ENCODE results near the gene UBE2E3. TPM values are rescaled to one million over a fixed set of nuclear protein-coding genes. Genes with fewer than 3 reads are reported as not detected.
A peak's percentile ranks its signal among the peaks of the same experiment; 100 is the strongest.
"Not testable (repeated sequence)": the region's sequence is repeated elsewhere in the genome, so short reads cannot be mapped to it uniquely, and the experiment has no call there.

The UBE2E3 gene
- total RNA-seq, 1 donor from 2014 or later: 74.2 TPM

DNA sequence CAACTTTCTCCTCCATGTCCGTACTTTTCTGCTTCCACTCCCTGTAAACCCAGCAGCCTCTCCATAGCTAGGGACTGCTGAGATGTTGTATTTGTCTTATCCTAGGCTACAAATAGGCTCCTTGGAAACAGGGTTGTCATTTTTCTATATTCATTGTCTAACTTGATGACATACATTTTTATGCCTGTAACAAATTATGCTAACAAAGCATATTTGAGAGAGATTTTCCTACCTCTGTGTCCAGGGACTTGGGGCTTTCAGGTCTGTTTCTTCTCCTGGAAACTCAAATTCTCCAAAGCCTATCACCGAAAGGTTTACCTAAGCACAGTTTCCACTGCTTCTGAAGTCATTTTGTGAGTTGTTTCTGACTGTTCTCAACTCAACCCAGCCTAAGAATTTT lies 102.7 kb downstream of the UBE2E3 start:
- TF ChIP-seq, protein P1, sequence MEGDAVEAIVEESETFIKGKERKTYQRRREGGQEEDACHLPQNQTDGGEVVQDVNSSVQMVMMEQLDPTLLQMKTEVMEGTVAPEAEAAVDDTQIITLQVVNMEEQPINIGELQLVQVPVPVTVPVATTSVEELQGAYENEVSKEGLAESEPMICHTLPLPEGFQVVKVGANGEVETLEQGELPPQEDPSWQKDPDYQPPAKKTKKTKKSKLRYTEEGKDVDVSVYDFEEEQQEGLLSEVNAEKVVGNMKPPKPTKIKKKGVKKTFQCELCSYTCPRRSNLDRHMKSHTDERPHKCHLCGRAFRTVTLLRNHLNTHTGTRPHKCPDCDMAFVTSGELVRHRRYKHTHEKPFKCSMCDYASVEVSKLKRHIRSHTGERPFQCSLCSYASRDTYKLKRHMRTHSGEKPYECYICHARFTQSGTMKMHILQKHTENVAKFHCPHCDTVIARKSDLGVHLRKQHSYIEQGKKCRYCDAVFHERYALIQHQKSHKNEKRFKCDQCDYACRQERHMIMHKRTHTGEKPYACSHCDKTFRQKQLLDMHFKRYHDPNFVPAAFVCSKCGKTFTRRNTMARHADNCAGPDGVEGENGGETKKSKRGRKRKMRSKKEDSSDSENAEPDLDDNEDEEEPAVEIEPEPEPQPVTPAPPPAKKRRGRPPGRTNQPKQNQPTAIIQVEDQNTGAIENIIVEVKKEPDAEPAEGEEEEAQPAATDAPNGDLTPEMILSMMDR (IDR thresholded peaks at IDR 0.05): no peak
- DNase-seq (ENCODE audit: low spot score): no peak
- Mint-ChIP-seq H3K9me3 (ENCODE audit: low read depth) (no peaks in the 10 kb centered on the region), H3K27me3 (ENCODE audit: low read depth) (no peaks in the 10 kb centered on the region), H3K27ac (ENCODE audit: unreplicated experiment) (no peak overlapping the region), H3K4me1 (ENCODE audit: low read depth) (no peaks in the 10 kb centered on the region), H3K36me3 (ENCODE audit: low read depth) (peaks cover 1% of the 10 kb centered on the region), H3K4me3 (ENCODE audit: unreplicated experiment) (no peak overlapping the region)

DNA sequence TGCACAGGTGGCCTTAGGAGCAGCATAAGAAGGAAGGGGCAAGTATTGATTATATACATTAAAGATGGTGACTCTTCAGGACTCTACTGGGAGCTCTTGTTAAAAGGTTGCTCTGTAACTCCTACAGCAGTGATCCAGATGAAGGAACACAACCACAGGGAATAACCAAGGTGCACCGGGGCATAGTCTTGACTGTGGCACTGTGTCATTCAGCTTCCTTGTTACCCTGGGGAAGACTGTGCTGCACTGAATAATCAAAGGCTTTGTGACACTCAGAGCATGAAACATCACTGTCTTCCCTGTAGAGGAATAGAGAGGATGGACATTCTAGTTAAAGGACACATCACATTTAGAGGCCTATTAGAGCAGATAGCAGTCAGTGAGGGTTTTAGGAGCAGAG lies 105.3 kb downstream of the UBE2E3 start:
- H3K4me1 Mint-ChIP-seq (ENCODE audit: low read depth): no peaks in the 10 kb centered on the region
- TF ChIP-seq, protein P1 (IDR thresholded peaks at IDR 0.05): no peak
- DNase-seq (ENCODE audit: low spot score): no peak

DNA sequence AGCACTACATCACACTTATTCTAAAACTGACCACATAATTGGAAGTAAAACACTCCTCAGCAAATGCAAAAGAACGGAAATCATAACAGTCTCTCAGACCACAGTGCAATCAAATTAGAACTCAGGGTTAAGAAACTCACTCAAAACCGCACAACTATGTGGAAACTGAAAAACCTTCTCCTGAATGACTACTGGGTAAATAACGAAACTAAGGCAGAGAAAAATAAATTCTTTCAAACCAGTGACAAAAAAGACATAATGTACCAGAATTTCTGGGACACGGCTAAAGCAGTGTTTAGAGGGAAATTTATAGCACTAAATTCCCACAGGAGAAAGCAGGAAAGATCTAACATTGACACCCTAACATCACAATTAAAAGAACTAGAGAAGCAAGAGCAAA lies 111.5 kb downstream of the UBE2E3 start:
- not testable (repeated sequence) for H3K27ac Mint-ChIP-seq (ENCODE audit: unreplicated experiment); DNase-seq (ENCODE audit: low spot score); H3K27me3 Mint-ChIP-seq (ENCODE audit: low read depth); H3K4me3 Mint-ChIP-seq (ENCODE audit: unreplicated experiment); H3K4me1 Mint-ChIP-seq (ENCODE audit: low read depth)
- H3K36me3 Mint-ChIP-seq (ENCODE audit: low read depth): peaks cover 37% of the 10 kb centered on the region
- H3K9me3 Mint-ChIP-seq (ENCODE audit: low read depth): peaks cover 47% of the 10 kb centered on the region

More for the DNA sequence above, 105.3 kb downstream of the UBE2E3 start:
- Mint-ChIP-seq H3K4me3 (ENCODE audit: unreplicated experiment) (no peak overlapping the region), H3K9me3 (ENCODE audit: low read depth) (peaks cover 13% of the 10 kb centered on the region), H3K36me3 (ENCODE audit: low read depth) (peaks cover 12% of the 10 kb centered on the region), H3K27me3 (ENCODE audit: low read depth) (no peaks in the 10 kb centered on the region), H3K27ac (ENCODE audit: unreplicated experiment) (no peak overlapping the region)

DNA sequence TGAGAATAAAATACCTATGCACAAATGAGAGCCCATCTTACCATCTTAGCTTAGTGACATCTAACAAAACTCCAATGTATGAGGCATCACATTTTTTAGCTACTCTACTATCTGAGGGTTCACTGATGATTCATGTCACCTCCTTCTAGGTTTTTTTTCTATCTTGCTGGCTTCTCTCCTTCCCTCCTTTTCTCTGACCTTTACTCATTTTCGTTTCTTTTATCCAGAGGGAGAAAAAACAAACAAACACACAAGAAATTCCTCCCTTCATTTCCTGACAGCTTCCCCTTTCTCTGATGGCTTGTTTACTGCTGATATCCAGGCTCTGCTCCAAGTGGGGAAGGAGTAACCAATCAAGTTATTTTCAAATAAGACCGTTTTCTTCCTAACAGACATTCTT lies 115.1 kb downstream of the UBE2E3 start:
- no peak for DNase-seq (ENCODE audit: low spot score)
- Mint-ChIP-seq H3K27me3 (ENCODE audit: low read depth) (no peaks in the 10 kb centered on the region), H3K4me1 (ENCODE audit: low read depth) (no peaks in the 10 kb centered on the region), H3K27ac (ENCODE audit: unreplicated experiment) (no peak overlapping the region), H3K36me3 (ENCODE audit: low read depth) (peaks cover 27% of the 10 kb centered on the region), H3K9me3 (ENCODE audit: low read depth) (peaks cover 37% of the 10 kb centered on the region), H3K4me3 (ENCODE audit: unreplicated experiment) (no peak overlapping the region)
- TF ChIP-seq, protein P1 (IDR thresholded peaks at IDR 0.05): no peak

DNA sequence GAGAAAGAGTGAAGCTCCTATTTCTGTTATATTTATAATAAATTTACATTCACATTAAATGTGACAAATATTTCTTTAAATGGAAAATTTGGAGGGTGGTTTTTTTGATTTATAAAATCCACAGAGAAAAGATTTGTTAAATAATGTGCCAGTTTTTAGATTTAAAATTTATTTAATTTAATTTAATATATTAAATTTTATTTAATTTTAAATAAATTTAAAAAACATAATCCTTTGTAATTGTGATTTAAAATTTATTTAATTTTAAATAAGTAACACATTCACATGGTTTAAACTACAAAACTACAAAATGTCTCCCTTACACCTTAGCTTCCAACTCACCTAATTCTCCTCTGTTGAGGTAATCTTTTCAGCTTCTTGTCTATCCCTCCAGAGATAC lies 123.3 kb downstream of the UBE2E3 start:
- Mint-ChIP-seq H3K4me3 (ENCODE audit: unreplicated experiment) (no peak overlapping the region), H3K4me1 (ENCODE audit: low read depth) (peaks cover 15% of the 10 kb centered on the region)
- TF ChIP-seq, protein P1 (IDR thresholded peaks at IDR 0.05): no peak

DNA sequence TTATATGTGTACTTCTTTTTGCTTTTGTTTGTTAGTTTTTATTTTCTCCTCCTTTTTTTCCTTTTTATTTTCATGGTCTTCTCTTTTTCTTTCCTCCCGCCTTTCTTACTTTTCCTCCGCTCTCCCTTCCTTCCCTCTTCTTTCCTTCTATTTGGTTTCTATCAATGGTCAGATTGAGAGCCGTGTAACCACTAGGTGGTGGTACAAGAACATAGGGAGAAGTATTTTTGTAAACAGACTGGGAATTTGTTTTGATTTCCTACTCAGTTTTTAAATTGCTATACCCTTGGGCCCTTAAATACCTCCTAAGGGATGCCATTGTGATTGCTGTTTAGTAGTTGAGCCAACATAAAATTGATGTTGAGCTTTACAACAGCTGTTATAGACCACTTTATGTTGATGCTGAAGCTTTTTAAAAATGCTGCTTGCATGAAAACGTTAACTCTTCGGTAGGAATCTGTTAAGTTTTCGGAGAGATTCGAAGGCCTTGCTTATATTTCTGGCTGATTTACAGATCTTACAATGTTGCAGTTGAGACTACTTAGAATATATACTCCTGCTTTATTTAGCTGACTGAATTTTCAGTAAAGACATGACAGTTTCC lies 124.2 kb downstream of the UBE2E3 start:
- TF ChIP-seq, protein P1 (IDR thresholded peaks at IDR 0.05): peak; percentile 98
- H3K4me1 Mint-ChIP-seq (ENCODE audit: low read depth): peaks cover 15% of the 10 kb centered on the region
- no peak overlapping the region for H3K4me3 Mint-ChIP-seq (ENCODE audit: unreplicated experiment)
- DNase-seq (ENCODE audit: low spot score): no peak
- H3K27ac Mint-ChIP-seq (ENCODE audit: unreplicated experiment): no peak overlapping the region
- H3K36me3 Mint-ChIP-seq (ENCODE audit: low read depth): no peaks in the 10 kb centered on the region
- no peaks in the 10 kb centered on the region for H3K9me3 Mint-ChIP-seq (ENCODE audit: low read depth)
- H3K27me3 Mint-ChIP-seq (ENCODE audit: low read depth): no peaks in the 10 kb centered on the region

More for the DNA sequence above, 123.3 kb downstream of the UBE2E3 start:
- H3K36me3 Mint-ChIP-seq (ENCODE audit: low read depth): no peaks in the 10 kb centered on the region
- H3K9me3 Mint-ChIP-seq (ENCODE audit: low read depth): no peaks in the 10 kb centered on the region
- H3K27me3 Mint-ChIP-seq (ENCODE audit: low read depth): no peaks in the 10 kb centered on the region
- no peak overlapping the region for H3K27ac Mint-ChIP-seq (ENCODE audit: unreplicated experiment)
- DNase-seq (ENCODE audit: low spot score): no peak

Data from chondrocyte (in vitro differentiated cells).